Thyroid gland (tissue), 4 donors: Measurements from ENCODE around the gene LHFPL2.

ENCODE experiments used
- CTCF ChIP-seq, 6 experiments: fragments of 200-600 bp in 3 of 6; fragments of 450-650 bp in 3 of 6; sonication (generic) in 3 of 6; IDR thresholded peaks; one replicate each; pipeline ENCODE4 v1.5.1; 2016 to 2019; ENCODE audit warnings: antibody characterized with exemption in 6 of 6, mild to moderate bottlenecking in 2 of 6, inconsistent platforms in 1 of 6, moderate library complexity in 1 of 6
- POLR2A ChIP-seq, 2 donors: fragments of 450-650 bp; IDR thresholded peaks; one replicate each; pipeline ENCODE4 v1.6.1; 2017; ENCODE audit warnings: antibody characterized with exemption in 2 of 2, mild to moderate bottlenecking in 2 of 2, moderate library complexity in 1 of 2

- no peak for TF ChIP-seq POLR2A (IDR thresholded peaks at IDR 0.05)
- TF ChIP-seq CTCF (IDR thresholded peaks at IDR 0.05) = no peak
Measured at GRCh38 chr5:78482948-78483347, 165.6 kb downstream of the LHFPL2 start.
